Stimulated activated naive CD8-positive, alpha-beta T cell treated with anti-CD3 and anti-CD28 coated beads, Interleukin-15, amount 100 ng/mL, for 72 hours (primary cell): Measurements from ENCODE around the gene OLFML2B.
"Not testable (repeated sequence)": the region's sequence is repeated elsewhere in the genome, so short reads cannot be mapped to it uniquely, and the experiment has no call there.

Experiments
- ATAC-seq: fragments of 150-1000 bp; cut with Tn5 transposase; 2 replicates; pipeline ENCODE4 v1.10.0; 2021; ENCODE audit warnings: mild to moderate bottlenecking, moderate library complexity
- DNase-seq, 2 donors: peaks; one replicate each; pipeline ENCODE4 v3.0.0; 2021 to 2022
- H3K27ac Mint-ChIP-seq, 2 donors: one replicate each; pipeline ENCODE4 v1.8.0; 2022; ENCODE audit warnings: mild to moderate bottlenecking in 2 of 2, mixed read lengths in 2 of 2, moderate library complexity in 2 of 2
- H3K27me3 Mint-ChIP-seq: one replicate; pipeline ENCODE4 v1.8.0; 2022; ENCODE audit warnings: mixed read lengths
- H3K4me1 Mint-ChIP-seq: one replicate; pipeline ENCODE4 v1.8.0; 2022; ENCODE audit warnings: mild to moderate bottlenecking, mixed read lengths
- H3K4me3 Mint-ChIP-seq, 2 donors: one replicate each; pipeline ENCODE4 v1.8.0; 2022; ENCODE audit warnings: mild to moderate bottlenecking in 2 of 2, mixed read lengths in 2 of 2, moderate library complexity in 1 of 2
- H3K9me3 Mint-ChIP-seq, 2 donors: one replicate each; pipeline ENCODE4 v1.8.0; 2022; ENCODE audit warnings: mixed read lengths in 2 of 2

OLFML2B gene

GRCh38 chr1:162020150-162020549 is 3.5 kb downstream of the OLFML2B start:
- Mint-ChIP-seq H3K27me3 (peaks cover 25% of the 10 kb centered on the region), H3K27ac (no peak overlapping the region), H3K4me3 (no peak overlapping the region), H3K4me1 (peaks cover 17% of the 10 kb centered on the region), H3K9me3 (no peaks in the 10 kb centered on the region)
- ATAC-seq: no peak
- DNase-seq: no peak

- no peaks in the 10 kb centered on the region for H3K9me3 Mint-ChIP-seq
- DNase-seq (no peak), ATAC-seq (no peak)
- no peak overlapping the region for H3K4me3 Mint-ChIP-seq
- H3K4me1 Mint-ChIP-seq: peaks cover 15% of the 10 kb centered on the region
- H3K27me3 Mint-ChIP-seq: peaks cover 23% of the 10 kb centered on the region
- no peak overlapping the region for H3K27ac Mint-ChIP-seq
Observed at GRCh38 chr1:162019446-162019845, 4.2 kb downstream of the OLFML2B start.

- H3K4me1 Mint-ChIP-seq: peaks cover 11% of the 10 kb centered on the region
- ATAC-seq: no peak
Observed at GRCh38 chr1:162019006-162019405, 4.7 kb downstream of the OLFML2B start.

GRCh38 chr1:162018418-162018817 is 5.3 kb downstream of the OLFML2B start:
- H3K9me3 Mint-ChIP-seq: peaks cover 0 to 6% of the 10 kb centered on the region in 2 donors
- H3K27ac Mint-ChIP-seq: no peak overlapping the region
- no peak overlapping the region for H3K4me3 Mint-ChIP-seq
- H3K4me1 Mint-ChIP-seq: peaks cover 6% of the 10 kb centered on the region
- peaks cover 12% of the 10 kb centered on the region for H3K27me3 Mint-ChIP-seq
- DNase-seq (no peak), ATAC-seq (no peak)

More at GRCh38 chr1:162019006-162019405, 4.7 kb downstream of the OLFML2B start:
- Mint-ChIP-seq H3K27me3 (peaks cover 18% of the 10 kb centered on the region), H3K9me3 (no peaks in the 10 kb centered on the region), H3K27ac (no peak overlapping the region), H3K4me3 (no peak overlapping the region)
- DNase-seq: no peak

GRCh38 chr1:162017791-162018190 is 5.9 kb downstream of the OLFML2B start:
- ATAC-seq, H3K27me3 Mint-ChIP-seq, H3K4me3 Mint-ChIP-seq, H3K9me3 Mint-ChIP-seq, DNase-seq, H3K4me1 Mint-ChIP-seq, H3K27ac Mint-ChIP-seq: not testable (repeated sequence)

GRCh38 chr1:162016631-162017030 is 7.0 kb downstream of the OLFML2B start:
- ATAC-seq (peak; percentile 62), DNase-seq (no peak)
- H3K4me3 Mint-ChIP-seq: no peak overlapping the region
- H3K27me3 Mint-ChIP-seq: no peaks in the 10 kb centered on the region
- H3K4me1 Mint-ChIP-seq: no peaks in the 10 kb centered on the region
- no peak overlapping the region for H3K27ac Mint-ChIP-seq
- H3K9me3 Mint-ChIP-seq: peaks cover 0 to 7% of the 10 kb centered on the region in 2 donors

- no peak for ATAC-seq
- no peaks in the 10 kb centered on the region for H3K4me1 Mint-ChIP-seq
- peaks cover 0 to 7% of the 10 kb centered on the region in 2 donors for H3K9me3 Mint-ChIP-seq
- DNase-seq: no peak
- H3K4me3 Mint-ChIP-seq: no peak overlapping the region
- H3K27ac Mint-ChIP-seq: no peak overlapping the region
- H3K27me3 Mint-ChIP-seq: no peaks in the 10 kb centered on the region
Observed at GRCh38 chr1:162015196-162015595, 8.5 kb downstream of the OLFML2B start.

- H3K27me3 Mint-ChIP-seq: no peaks in the 10 kb centered on the region
- no peak overlapping the region for H3K27ac Mint-ChIP-seq
- H3K9me3 Mint-ChIP-seq: peaks cover 0 to 7% of the 10 kb centered on the region in 2 donors
- no peak overlapping the region for H3K4me3 Mint-ChIP-seq
- DNase-seq (no peak), ATAC-seq (no peak)
- H3K4me1 Mint-ChIP-seq: no peaks in the 10 kb centered on the region
Observed at GRCh38 chr1:162014202-162014601, 9.5 kb downstream of the OLFML2B start.

- peaks cover 0 to 7% of the 10 kb centered on the region in 2 donors for H3K9me3 Mint-ChIP-seq
- ATAC-seq: no peak
- no peak overlapping the region for H3K27ac Mint-ChIP-seq
- no peaks in the 10 kb centered on the region for H3K27me3 Mint-ChIP-seq
- DNase-seq: no peak
- H3K4me1 Mint-ChIP-seq: no peaks in the 10 kb centered on the region
- no peak overlapping the region for H3K4me3 Mint-ChIP-seq
Observed at GRCh38 chr1:162013289-162013688, 10.4 kb downstream of the OLFML2B start.

GRCh38 chr1:162011337-162012012 is 12.2 kb downstream of the OLFML2B start:
- no peaks in the 10 kb centered on the region for H3K27me3 Mint-ChIP-seq
- H3K4me1 Mint-ChIP-seq: no peaks in the 10 kb centered on the region
- no peak for ATAC-seq
- H3K9me3 Mint-ChIP-seq: peaks cover 0 to 7% of the 10 kb centered on the region in 2 donors
- DNase-seq: no peak
- no peak overlapping the region for H3K27ac Mint-ChIP-seq
- no peak overlapping the region for H3K4me3 Mint-ChIP-seq

GRCh38 chr1:162010175-162010506 is 13.5 kb downstream of the OLFML2B start:
- H3K27me3 Mint-ChIP-seq: peaks cover under 1% of the 10 kb centered on the region
- H3K27ac Mint-ChIP-seq: no peak overlapping the region
- DNase-seq: no peak
- no peak for ATAC-seq
- H3K9me3 Mint-ChIP-seq: peaks cover 0 to 7% of the 10 kb centered on the region in 2 donors
- no peak overlapping the region for H3K4me3 Mint-ChIP-seq
- no peaks in the 10 kb centered on the region for H3K4me1 Mint-ChIP-seq

GRCh38 chr1:162009501-162010174 is 14.0 kb downstream of the OLFML2B start:
- no peak overlapping the region for H3K27ac Mint-ChIP-seq
- peaks cover 4% of the 10 kb centered on the region for H3K4me1 Mint-ChIP-seq
- DNase-seq: no peak
- no peak for ATAC-seq
- peaks cover 0 to 7% of the 10 kb centered on the region in 2 donors for H3K9me3 Mint-ChIP-seq
- H3K27me3 Mint-ChIP-seq: peaks cover 5% of the 10 kb centered on the region
- H3K4me3 Mint-ChIP-seq: no peak overlapping the region

- Mint-ChIP-seq H3K27me3 (peaks cover 12% of the 10 kb centered on the region), H3K9me3 (peaks cover 0 to 5% of the 10 kb centered on the region in 2 donors), H3K27ac (no peak overlapping the region), H3K4me1 (peaks cover 12% of the 10 kb centered on the region), H3K4me3 (no peak overlapping the region)
- DNase-seq (no peak), ATAC-seq (no peak)
Observed at GRCh38 chr1:162008799-162009198, 14.9 kb downstream of the OLFML2B start.

- ATAC-seq (no peak), DNase-seq (no peak)
- Mint-ChIP-seq H3K9me3 (no peaks in the 10 kb centered on the region), H3K27me3 (peaks cover 19% of the 10 kb centered on the region), H3K4me1 (peaks cover 18% of the 10 kb centered on the region), H3K27ac (no peak overlapping the region), H3K4me3 (no peak overlapping the region)
Observed at GRCh38 chr1:162007466-162007865, 16.2 kb downstream of the OLFML2B start.

- no peak for ATAC-seq
- DNase-seq: no peak
- Mint-ChIP-seq H3K4me3 (no peak overlapping the region), H3K27ac (no peak overlapping the region), H3K4me1 (peaks cover 18% of the 10 kb centered on the region), H3K27me3 (peaks cover 19% of the 10 kb centered on the region), H3K9me3 (no peaks in the 10 kb centered on the region)
Observed at GRCh38 chr1:162006081-162006480, 17.6 kb downstream of the OLFML2B start.

GRCh38 chr1:162004441-162004950 is 19.2 kb downstream of the OLFML2B start:
- Mint-ChIP-seq H3K9me3 (no peaks in the 10 kb centered on the region), H3K4me3 (no peak overlapping the region), H3K27ac (no peak overlapping the region), H3K4me1 (peaks cover 18% of the 10 kb centered on the region), H3K27me3 (peaks cover 19% of the 10 kb centered on the region)
- no peak for ATAC-seq
- no peak for DNase-seq
